Breast epithelium (tissue), 3 donors: ENCODE data around the gene SLC8A3.

ENCODE experiments used
- POLR2AphosphoS5 ChIP-seq, 3 donors: sonication (generic); formaldehyde crosslinking; IDR thresholded peaks; one replicate each; pipeline ENCODE4 v1.6.1; 2017; ENCODE audit warnings: antibody characterized with exemption in 3 of 3
- TF ChIP-seq, protein P1 (sequence below), 3 donors: fragments of 450-650 bp; IDR thresholded peaks; one replicate each; pipeline ENCODE4 v1.5.1; 2016 to 2017; ENCODE audit warnings: antibody characterized with exemption in 3 of 3, mild to moderate bottlenecking in 3 of 3, moderate library complexity in 3 of 3

DNA sequence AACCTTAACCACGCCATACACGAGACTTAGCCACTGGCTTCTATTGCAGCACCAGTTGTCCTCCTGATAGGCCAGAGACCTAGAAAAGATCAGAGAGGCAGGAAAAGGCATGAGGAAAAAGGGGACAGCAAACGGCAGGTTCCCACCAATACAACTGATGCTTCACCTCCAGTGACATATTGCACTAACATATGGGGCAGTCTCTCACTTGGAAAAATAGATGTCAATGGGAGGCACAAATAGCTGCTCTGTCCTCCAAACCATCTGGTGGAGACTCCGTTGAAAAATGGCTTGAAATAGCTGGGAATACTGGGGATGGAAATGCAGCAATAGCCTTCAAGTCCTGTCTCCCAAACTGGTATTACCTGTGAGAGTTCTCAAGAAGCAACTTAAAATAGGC is 20.3 kb downstream of the SLC8A3 start:
- TF ChIP-seq, protein P1, sequence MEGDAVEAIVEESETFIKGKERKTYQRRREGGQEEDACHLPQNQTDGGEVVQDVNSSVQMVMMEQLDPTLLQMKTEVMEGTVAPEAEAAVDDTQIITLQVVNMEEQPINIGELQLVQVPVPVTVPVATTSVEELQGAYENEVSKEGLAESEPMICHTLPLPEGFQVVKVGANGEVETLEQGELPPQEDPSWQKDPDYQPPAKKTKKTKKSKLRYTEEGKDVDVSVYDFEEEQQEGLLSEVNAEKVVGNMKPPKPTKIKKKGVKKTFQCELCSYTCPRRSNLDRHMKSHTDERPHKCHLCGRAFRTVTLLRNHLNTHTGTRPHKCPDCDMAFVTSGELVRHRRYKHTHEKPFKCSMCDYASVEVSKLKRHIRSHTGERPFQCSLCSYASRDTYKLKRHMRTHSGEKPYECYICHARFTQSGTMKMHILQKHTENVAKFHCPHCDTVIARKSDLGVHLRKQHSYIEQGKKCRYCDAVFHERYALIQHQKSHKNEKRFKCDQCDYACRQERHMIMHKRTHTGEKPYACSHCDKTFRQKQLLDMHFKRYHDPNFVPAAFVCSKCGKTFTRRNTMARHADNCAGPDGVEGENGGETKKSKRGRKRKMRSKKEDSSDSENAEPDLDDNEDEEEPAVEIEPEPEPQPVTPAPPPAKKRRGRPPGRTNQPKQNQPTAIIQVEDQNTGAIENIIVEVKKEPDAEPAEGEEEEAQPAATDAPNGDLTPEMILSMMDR (IDR thresholded peaks at IDR 0.05) = no peak
- TF ChIP-seq POLR2AphosphoS5 (IDR thresholded peaks at IDR 0.05) = no peak
